HL-60 (cell line): ENCODE data around the gene RELN.

ENCODE experiments used
- DNase-seq, 2 experiments: peaks; one replicate each; pipeline ENCODE4 v3.0.0-alpha.2; 2010 to 2020; ENCODE audit warnings: low read depth in 1 of 2, low spot score in 1 of 2
- H3K27ac ChIP-seq: fragments of 250-450 bp; sonication (Bioruptor Pico); replicated peaks from 2 replicates; pipeline ENCODE4 v1.5.1; 2020; ENCODE audit warnings: mild to moderate bottlenecking, moderate library complexity
- H3K27me3 ChIP-seq: fragments of 250-450 bp; sonication (Bioruptor Pico); 2 replicates; pipeline ENCODE4 v1.5.1; 2021; ENCODE audit warnings: mild to moderate bottlenecking, moderate library complexity; ENCODE audit not compliant: insufficient read depth, poor library complexity, severe bottlenecking
- H3K4me3 ChIP-seq: replicated peaks from 2 replicates; pipeline ENCODE4 v1.5.1; 2011; ENCODE audit warnings: mild to moderate bottlenecking, control low read depth, low read length; ENCODE audit not compliant: insufficient read depth
- CTCF ChIP-seq: IDR thresholded peaks from one replicate; pipeline ENCODE4 v1.5.1; 2011; ENCODE audit warnings: low read length, control low read depth, inconsistent platforms; ENCODE audit not compliant: insufficient read depth
- GABPA ChIP-seq: IDR thresholded peaks from 2 replicates; pipeline ENCODE4 v1.6.1; 2012; ENCODE audit warnings: low read depth
- POLR2AphosphoS5 ChIP-seq: IDR thresholded peaks from 2 replicates; pipeline ENCODE4 v1.6.1; 2012; ENCODE audit warnings: low read depth
- SPI1 ChIP-seq: IDR thresholded peaks from 2 replicates; pipeline ENCODE4 v1.6.1; 2012; ENCODE audit warnings: low read depth, mild to moderate bottlenecking, borderline replicate concordance
- TF ChIP-seq, protein P1 (sequence below): IDR thresholded peaks from 2 replicates; pipeline ENCODE4 v1.6.1; 2012; ENCODE audit warnings: low read depth; ENCODE audit not compliant: insufficient replicate concordance

RELN gene

GRCh38 chr7:103855671-103856070, 133.8 kb downstream of the RELN start:
- H3K27ac ChIP-seq = no peak overlapping the region
- H3K27me3 ChIP-seq = no peaks in the 10 kb centered on the region
- H3K4me3 ChIP-seq = no peak overlapping the region
- DNase-seq = no peak
- TF ChIP-seq POLR2AphosphoS5 (no peak), CTCF (no peak), GABPA (no peak), SPI1 (no peak)
- TF ChIP-seq, protein P1, sequence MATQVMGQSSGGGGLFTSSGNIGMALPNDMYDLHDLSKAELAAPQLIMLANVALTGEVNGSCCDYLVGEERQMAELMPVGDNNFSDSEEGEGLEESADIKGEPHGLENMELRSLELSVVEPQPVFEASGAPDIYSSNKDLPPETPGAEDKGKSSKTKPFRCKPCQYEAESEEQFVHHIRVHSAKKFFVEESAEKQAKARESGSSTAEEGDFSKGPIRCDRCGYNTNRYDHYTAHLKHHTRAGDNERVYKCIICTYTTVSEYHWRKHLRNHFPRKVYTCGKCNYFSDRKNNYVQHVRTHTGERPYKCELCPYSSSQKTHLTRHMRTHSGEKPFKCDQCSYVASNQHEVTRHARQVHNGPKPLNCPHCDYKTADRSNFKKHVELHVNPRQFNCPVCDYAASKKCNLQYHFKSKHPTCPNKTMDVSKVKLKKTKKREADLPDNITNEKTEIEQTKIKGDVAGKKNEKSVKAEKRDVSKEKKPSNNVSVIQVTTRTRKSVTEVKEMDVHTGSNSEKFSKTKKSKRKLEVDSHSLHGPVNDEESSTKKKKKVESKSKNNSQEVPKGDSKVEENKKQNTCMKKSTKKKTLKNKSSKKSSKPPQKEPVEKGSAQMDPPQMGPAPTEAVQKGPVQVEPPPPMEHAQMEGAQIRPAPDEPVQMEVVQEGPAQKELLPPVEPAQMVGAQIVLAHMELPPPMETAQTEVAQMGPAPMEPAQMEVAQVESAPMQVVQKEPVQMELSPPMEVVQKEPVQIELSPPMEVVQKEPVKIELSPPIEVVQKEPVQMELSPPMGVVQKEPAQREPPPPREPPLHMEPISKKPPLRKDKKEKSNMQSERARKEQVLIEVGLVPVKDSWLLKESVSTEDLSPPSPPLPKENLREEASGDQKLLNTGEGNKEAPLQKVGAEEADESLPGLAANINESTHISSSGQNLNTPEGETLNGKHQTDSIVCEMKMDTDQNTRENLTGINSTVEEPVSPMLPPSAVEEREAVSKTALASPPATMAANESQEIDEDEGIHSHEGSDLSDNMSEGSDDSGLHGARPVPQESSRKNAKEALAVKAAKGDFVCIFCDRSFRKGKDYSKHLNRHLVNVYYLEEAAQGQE = no peak

DNA sequence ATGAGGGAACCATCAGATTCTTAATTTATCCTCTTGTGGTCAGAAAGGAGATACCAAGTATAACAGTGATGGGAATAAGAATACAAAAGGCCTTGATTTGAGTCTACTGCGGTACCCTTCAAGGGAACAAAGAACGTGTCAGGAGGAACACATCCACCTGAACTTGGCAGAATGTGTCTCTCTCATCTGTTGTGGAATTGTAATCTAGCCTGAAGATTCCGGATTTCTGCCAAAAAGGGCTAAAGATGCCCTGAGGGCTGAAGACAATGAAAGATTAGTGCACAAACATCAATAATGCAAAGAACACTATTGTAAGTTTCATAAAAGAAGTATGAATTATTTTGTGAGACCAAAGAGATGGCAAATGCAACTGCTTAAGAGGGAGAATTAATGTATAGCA, 134.8 kb downstream of the RELN start:
- Histone ChIP-seq H3K4me3 (no peak overlapping the region), H3K27me3 (no peaks in the 10 kb centered on the region)
- no peak for DNase-seq

GRCh38 chr7:103851357-103851756, 138.1 kb downstream of the RELN start:
- Histone ChIP-seq H3K27ac (no peak overlapping the region), H3K4me3 (no peak overlapping the region), H3K27me3 (no peaks in the 10 kb centered on the region)
- TF ChIP-seq, protein P1 = peak; percentile 89
- no peak for TF ChIP-seq SPI1
- DNase-seq = no peak

More for the DNA sequence above, 134.8 kb downstream of the RELN start:
- TF ChIP-seq, protein P1 = no peak
- TF ChIP-seq SPI1 = no peak
- no peak for TF ChIP-seq CTCF
- no peak for TF ChIP-seq GABPA
- no peak for TF ChIP-seq POLR2AphosphoS5
- no peak overlapping the region for H3K27ac ChIP-seq
